NCI-H446 treated with DMSO at 0.1 percent for 48 hours (cell line): ENCODE measurements around the gene ZNF521.

ENCODE experiments used
- DNase-seq: peaks from one replicate; lab custom pipeline; 2025; lab: John Stamatoyannopoulos, UW

Gene ZNF521

GRCh38 chr18:25335676-25336075, 16.3 kb downstream of the ZNF521 start:
- no peak for DNase-seq

- DNase-seq: no peak
Measured at GRCh38 chr18:25335062-25335461, 16.9 kb downstream of the ZNF521 start.

GRCh38 chr18:25334588-25334987, 17.4 kb downstream of the ZNF521 start:
- no peak for DNase-seq

- no peak for DNase-seq
Measured at GRCh38 chr18:25332002-25332401, 20.0 kb downstream of the ZNF521 start.

GRCh38 chr18:25329783-25330182, 22.2 kb downstream of the ZNF521 start:
- no peak for DNase-seq

GRCh38 chr18:25327584-25327983, 24.4 kb downstream of the ZNF521 start:
- DNase-seq: no peak

GRCh38 chr18:25326361-25326952, 25.5 kb downstream of the ZNF521 start:
- no peak for DNase-seq

- no peak for DNase-seq
Measured at GRCh38 chr18:25322806-25323205, 29.2 kb downstream of the ZNF521 start.

GRCh38 chr18:25316381-25317018, 35.5 kb downstream of the ZNF521 start:
- no peak for DNase-seq

GRCh38 chr18:25314838-25315190, 37.2 kb downstream of the ZNF521 start:
- DNase-seq: no peak

GRCh38 chr18:25314151-25314837, 37.7 kb downstream of the ZNF521 start:
- no peak for DNase-seq

GRCh38 chr18:25313268-25313667, 38.7 kb downstream of the ZNF521 start:
- no peak for DNase-seq

- peak; percentile 30 for DNase-seq
Measured at GRCh38 chr18:25310045-25310444, 41.9 kb downstream of the ZNF521 start.

GRCh38 chr18:25308381-25308780, 43.6 kb downstream of the ZNF521 start:
- no peak for DNase-seq

GRCh38 chr18:25307192-25307591, 44.8 kb downstream of the ZNF521 start:
- DNase-seq: no peak

GRCh38 chr18:25306671-25307070, 45.3 kb downstream of the ZNF521 start:
- no peak for DNase-seq

- no peak for DNase-seq
Measured at GRCh38 chr18:25305584-25305983, 46.4 kb downstream of the ZNF521 start.

- no peak for DNase-seq
Measured at GRCh38 chr18:25300492-25300891, 51.5 kb downstream of the ZNF521 start.

GRCh38 chr18:25299426-25300300, 52.3 kb downstream of the ZNF521 start:
- no peak for DNase-seq

- DNase-seq: no peak
Measured at GRCh38 chr18:25298853-25299274, 53.1 kb downstream of the ZNF521 start.

GRCh38 chr18:25295624-25296138, 56.3 kb downstream of the ZNF521 start:
- DNase-seq: no peak

GRCh38 chr18:25291150-25291549, 60.8 kb downstream of the ZNF521 start:
- DNase-seq: no peak
